ENCODE measurements around the gene MROH9. TPM values are rescaled to one million over a fixed set of nuclear protein-coding genes. Genes with fewer than 3 reads are reported as not detected.

The MROH9 gene
- total and polyA plus RNA-seq, 7 donors = not detected

- H3K27ac ChIP-seq = no peak overlapping the region
- no peaks in the 10 kb centered on the region for H3K36me3 ChIP-seq (ENCODE audit: insufficient read depth in 1 of 2, low read depth in 1 of 2)
- H3K4me1 ChIP-seq = no peaks in the 10 kb centered on the region
- H3K4me3 ChIP-seq = no peak overlapping the region
- 86 to 90% (median 87%) methylated on average over 8 of the region's 8 CpGs for WGBS, 3 donors
- no peak for ATAC-seq
- no peak for DNase-seq
- no peaks in the 10 kb centered on the region for H3K9me3 ChIP-seq
- TF ChIP-seq CTCF (IDR thresholded peaks at IDR 0.05) = no peak
- intact Hi-C loops (cut with DNase I) = no loop called here
- no peaks in the 10 kb centered on the region for H3K27me3 ChIP-seq (ENCODE audit: insufficient read depth in 3 of 3, low read length in 2 of 3)
Measured at GRCh38 chr1:171107969-171108368, 172.6 kb downstream of the MROH9 start.

- TF ChIP-seq CTCF (IDR thresholded peaks at IDR 0.05) = no peak
- Histone ChIP-seq H3K27ac (no peak overlapping the region), H3K4me3 (no peak overlapping the region), H3K9me3 (no peaks in the 10 kb centered on the region), H3K27me3 (ENCODE audit: insufficient read depth in 3 of 3, low read length in 2 of 3) (peaks cover 0 to under 1% (median 0%) of the 10 kb centered on the region in 3 donors), H3K4me1 (no peaks in the 10 kb centered on the region), H3K36me3 (ENCODE audit: insufficient read depth in 1 of 2, low read depth in 1 of 2) (no peaks in the 10 kb centered on the region)
- 88 to 95% (median 90%) methylated on average over 7 of the region's 7 CpGs for WGBS, 3 donors
- intact Hi-C loops (cut with DNase I) = loop anchor here in 1 of 2 donors (2.0 kb wide), 1 partner anchor 15 kb away; no protein-coding TSS in a partner anchor
- DNase-seq (no peak), ATAC-seq (no peak)
Measured at GRCh38 chr1:171109966-171110365, 174.6 kb downstream of the MROH9 start.

- Histone ChIP-seq H3K4me3 (no peak overlapping the region), H3K27me3 (ENCODE audit: insufficient read depth in 3 of 3, low read length in 2 of 3) (peaks cover 0 to 1% (median 0%) of the 10 kb centered on the region in 3 donors), H3K27ac (peak overlapping the region; percentile 28), H3K9me3 (no peaks in the 10 kb centered on the region), H3K4me1 (no peaks in the 10 kb centered on the region), H3K36me3 (ENCODE audit: insufficient read depth in 1 of 2, low read depth in 1 of 2) (no peaks in the 10 kb centered on the region)
- no peak for TF ChIP-seq CTCF (IDR thresholded peaks at IDR 0.05)
- ATAC-seq (no peak), DNase-seq (no peak)
- intact Hi-C loops (cut with DNase I) = loop anchor here in 1 of 2 donors (2.0 kb wide), 1 partner anchor 14 kb away; no protein-coding TSS in a partner anchor
- 19 to 29% (median 24%) methylated on average over 7 of the region's 7 CpGs for WGBS, 3 donors
Measured at GRCh38 chr1:171110621-171111326, 175.4 kb downstream of the MROH9 start.

DNA sequence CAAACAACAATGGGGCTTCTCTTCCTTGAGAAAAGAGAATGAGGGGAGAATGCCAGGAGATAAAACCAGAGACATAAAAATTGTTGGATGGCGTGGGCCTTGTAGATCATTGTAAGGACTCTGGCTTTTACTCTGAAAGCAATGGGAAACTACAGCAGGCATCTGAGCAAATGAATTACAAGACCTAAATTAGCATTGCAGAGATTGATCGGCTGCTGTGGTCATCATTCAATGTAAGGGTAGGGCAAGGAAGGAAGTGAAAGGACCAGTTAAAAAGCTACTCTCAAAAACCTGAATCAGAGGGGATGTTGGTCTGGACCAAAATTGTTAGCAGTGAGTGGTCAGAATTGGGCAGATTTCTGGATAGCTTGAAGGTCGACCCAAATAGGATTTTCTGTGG is 176.8 kb downstream of the MROH9 start:
- intact Hi-C loops (cut with DNase I) = no loop called here
- Histone ChIP-seq H3K9me3 (no peaks in the 10 kb centered on the region), H3K27ac (no peak overlapping the region), H3K4me3 (no peak overlapping the region), H3K4me1 (no peaks in the 10 kb centered on the region), H3K36me3 (ENCODE audit: insufficient read depth in 1 of 2, low read depth in 1 of 2) (no peaks in the 10 kb centered on the region), H3K27me3 (ENCODE audit: insufficient read depth in 3 of 3, low read length in 2 of 3) (peaks cover 0 to 1% (median 0%) of the 10 kb centered on the region in 3 donors)
- 84 to 94% (median 91%) methylated on average over 3 of the region's 3 CpGs for WGBS, 3 donors
- no peak for TF ChIP-seq CTCF (IDR thresholded peaks at IDR 0.05)
- DNase-seq (no peak), ATAC-seq (no peak)
